SK-N-SH (cell line): ENCODE data around the gene KIF19. TPM values are rescaled to one million over a fixed set of nuclear protein-coding genes. Genes with fewer than 3 reads are reported as not detected.

Experiments used
- CTCF ChIA-PET: fragments of 300-600, 350-600 bp; formaldehyde crosslinking; extraction: SDS; loops from one replicate; lab custom pipeline; 2021; lab: Yijun Ruan, JAX
- POLR2A ChIA-PET: fragments of 350-600 bp; sonication (Branson Sonifier 250); formaldehyde crosslinking; extraction: SDS; loops from one replicate; lab custom pipeline; 2020; ENCODE audit warnings: antibody characterized with exemption, inconsistent platforms; lab: Yijun Ruan, JAX
- DNase-seq: peaks from one replicate; pipeline ENCODE4 v3.0.0; 2012
- H2AFZ ChIP-seq: fragments of 200-600 bp; sonication (generic); 2 replicates; pipeline ENCODE4 v1.8.1; 2016; ENCODE audit warnings: antibody characterized with exemption, mild to moderate bottlenecking, low read depth
- H3F3A ChIP-seq: fragments of 200-600 bp; sonication (generic); replicated peaks from 2 replicates; pipeline ENCODE3; 2016; ENCODE audit warnings: antibody characterized with exemption, mild to moderate bottlenecking; ENCODE audit not compliant: insufficient read depth
- H3K27ac ChIP-seq, 2 experiments: fragments of 200-500 bp in 1 of 2; fragments of 200-600 bp in 1 of 2; sonication (Bioruptor generic) in 1 of 2; sonication (generic), shearing (Covaris generic) in 1 of 2; 2 replicates each; pipeline versions ENCODE4 v1.5.1 to v1.6.1; 2014 to 2016; ENCODE audit warnings: low read depth in 2 of 2, inconsistent platforms in 1 of 2, low read length in 1 of 2, mild to moderate bottlenecking in 1 of 2, mixed read lengths in 1 of 2
- H3K27me3 ChIP-seq: fragments of 200-600 bp; sonication (generic), shearing (Covaris generic); 2 replicates; pipeline ENCODE4 v1.6.1; 2016; ENCODE audit warnings: mixed run types; ENCODE audit not compliant: insufficient read depth
- H3K36me3 ChIP-seq, 2 experiments: fragments of 200-500 bp in 1 of 2; fragments of 200-600 bp in 1 of 2; sonication (Bioruptor generic) in 1 of 2; sonication (generic) in 1 of 2; replicated peaks in 1 of 2; 2 replicates each; pipeline versions ENCODE3 to v1.5.1; 2014 to 2016; ENCODE audit warnings: low read length in 1 of 2, mild to moderate bottlenecking in 1 of 2; ENCODE audit not compliant: insufficient read depth in 2 of 2, control insufficient read depth in 1 of 2
- H3K4me1 ChIP-seq, 2 experiments: fragments of 200-500 bp in 1 of 2; fragments of 200-600 bp in 1 of 2; sonication (Bioruptor generic) in 1 of 2; sonication (generic), shearing (Covaris generic) in 1 of 2; 2 replicates each; pipeline versions ENCODE4 v1.5.1 to v1.6.1; 2014 to 2016; ENCODE audit warnings: low read depth in 1 of 2, low read length in 1 of 2, mixed run types in 1 of 2; ENCODE audit not compliant: insufficient read depth in 2 of 2, control insufficient read depth in 1 of 2
- H3K4me2 ChIP-seq: fragments of 200-600 bp; sonication (generic), shearing (Covaris generic); 2 replicates; pipeline ENCODE4 v1.6.1; 2017; ENCODE audit warnings: mixed run types
- H3K4me3 ChIP-seq, 2 experiments: fragments of 200-500 bp in 1 of 2; fragments of 200-600 bp in 1 of 2; sonication (Bioruptor generic) in 1 of 2; sonication (generic), shearing (Covaris generic) in 1 of 2; 2 replicates each; pipeline versions ENCODE4 v1.5.1 to v1.8.1; 2014 to 2016; ENCODE audit warnings: low read depth in 2 of 2, inconsistent platforms in 1 of 2, low read length in 1 of 2, mild to moderate bottlenecking in 1 of 2, mixed read lengths in 1 of 2, moderate library complexity in 1 of 2
- H3K79me2 ChIP-seq: fragments of 200-600 bp; sonication (generic); 2 replicates; pipeline ENCODE4 v1.8.1; 2017; ENCODE audit warnings: mild to moderate bottlenecking; ENCODE audit not compliant: insufficient read depth
- H3K9ac ChIP-seq: fragments of 200-600 bp; sonication (generic); 2 replicates; pipeline ENCODE4 v1.6.1; 2017; ENCODE audit warnings: mixed run types
- H3K9me2 ChIP-seq: fragments of 200-600 bp; sonication (generic); 2 replicates; pipeline ENCODE4 v1.6.1; 2017; ENCODE audit warnings: mixed run types
- H3K9me3 ChIP-seq: fragments of 200-600 bp; sonication (generic); 2 replicates; pipeline ENCODE4 v1.6.1; 2017; ENCODE audit warnings: mixed run types, mild to moderate bottlenecking, moderate library complexity
- H4K20me1 ChIP-seq: fragments of 200-600 bp; sonication (generic); 2 replicates; pipeline ENCODE4 v1.6.1; 2017; ENCODE audit warnings: mild to moderate bottlenecking, mixed run types; ENCODE audit not compliant: insufficient read depth
- CHD2 ChIP-seq: fragments of 150-350 bp; IDR thresholded peaks from 2 replicates; pipeline ENCODE4 v1.6.1; 2018; ENCODE audit warnings: low read length; ENCODE audit not compliant: partially characterized antibody
- ELF1 ChIP-seq: IDR thresholded peaks from 2 replicates; pipeline ENCODE4 v1.4.0; 2012
- EZH2phosphoT487 ChIP-seq: fragments of 200-600 bp; sonication (generic); IDR thresholded peaks from 2 replicates; pipeline ENCODE4 v1.6.1; 2017; ENCODE audit warnings: low read depth, mixed run types, mild to moderate bottlenecking, antibody characterized with exemption, moderate library complexity, borderline replicate concordance
- FOSL2 ChIP-seq: IDR thresholded peaks from 2 replicates; pipeline ENCODE4 v1.4.0; 2012; ENCODE audit warnings: low read depth, mild to moderate bottlenecking, moderate library complexity, borderline replicate concordance
- MEF2A ChIP-seq: IDR thresholded peaks from 2 replicates; pipeline ENCODE4 v1.4.0; 2012; ENCODE audit warnings: low read depth, borderline replicate concordance
- MXI1 ChIP-seq: IDR thresholded peaks from 2 replicates; pipeline ENCODE4 v1.6.1; 2012; ENCODE audit warnings: mild to moderate bottlenecking, low read depth, low read length, improper control_type of control experiment
- NFIC ChIP-seq: IDR thresholded peaks from 2 replicates; pipeline ENCODE4 v1.4.0; 2012; ENCODE audit warnings: borderline replicate concordance
- USF2 ChIP-seq: fragments of 150-350 bp; IDR thresholded peaks from 2 replicates; pipeline ENCODE4 v1.6.1; 2017; ENCODE audit warnings: antibody characterized with exemption, low read length, low read depth, borderline replicate concordance
- YY1 ChIP-seq: IDR thresholded peaks from 2 replicates; pipeline ENCODE4 v1.4.0; 2012; ENCODE audit warnings: low read depth, mild to moderate bottlenecking
- WGBS: methylation state at CpG from one replicate; pipeline ENCODE4 v1.1.6; 2017; ENCODE audit warnings: low lambda C conversion rate; 5-methylcytosine and 5-hydroxymethylcytosine counted together
- polyA plus RNA-seq, 3 experiments: library from polyadenylated mRNA; depleted of rRNA; stranded (reverse); fragments of >200 nt; gene quantifications; 2 replicates each; pipeline ENCODE4 v1.2.3, GENCODE V29; 2012
- TF ChIP-seq, protein P1 (sequence below): fragments of 200-600 bp; sonication (generic); IDR thresholded peaks from 2 replicates; pipeline ENCODE4 v1.6.1; 2017; ENCODE audit warnings: antibody characterized with exemption, mild to moderate bottlenecking, moderate library complexity
- TF ChIP-seq, protein P2 (sequence below): IDR thresholded peaks from 2 replicates; pipeline ENCODE4 v1.6.1; 2012; ENCODE audit warnings: mild to moderate bottlenecking, low read depth, low read length, moderate library complexity
- TF ChIP-seq, protein P3 (sequence below): IDR thresholded peaks from 2 replicates; pipeline ENCODE4; 2012
- TF ChIP-seq, protein P4 (sequence below): IDR thresholded peaks from 2 replicates; pipeline ENCODE4 v1.4.0; 2012; ENCODE audit warnings: low read depth, borderline replicate concordance

The KIF19 gene, protein sequence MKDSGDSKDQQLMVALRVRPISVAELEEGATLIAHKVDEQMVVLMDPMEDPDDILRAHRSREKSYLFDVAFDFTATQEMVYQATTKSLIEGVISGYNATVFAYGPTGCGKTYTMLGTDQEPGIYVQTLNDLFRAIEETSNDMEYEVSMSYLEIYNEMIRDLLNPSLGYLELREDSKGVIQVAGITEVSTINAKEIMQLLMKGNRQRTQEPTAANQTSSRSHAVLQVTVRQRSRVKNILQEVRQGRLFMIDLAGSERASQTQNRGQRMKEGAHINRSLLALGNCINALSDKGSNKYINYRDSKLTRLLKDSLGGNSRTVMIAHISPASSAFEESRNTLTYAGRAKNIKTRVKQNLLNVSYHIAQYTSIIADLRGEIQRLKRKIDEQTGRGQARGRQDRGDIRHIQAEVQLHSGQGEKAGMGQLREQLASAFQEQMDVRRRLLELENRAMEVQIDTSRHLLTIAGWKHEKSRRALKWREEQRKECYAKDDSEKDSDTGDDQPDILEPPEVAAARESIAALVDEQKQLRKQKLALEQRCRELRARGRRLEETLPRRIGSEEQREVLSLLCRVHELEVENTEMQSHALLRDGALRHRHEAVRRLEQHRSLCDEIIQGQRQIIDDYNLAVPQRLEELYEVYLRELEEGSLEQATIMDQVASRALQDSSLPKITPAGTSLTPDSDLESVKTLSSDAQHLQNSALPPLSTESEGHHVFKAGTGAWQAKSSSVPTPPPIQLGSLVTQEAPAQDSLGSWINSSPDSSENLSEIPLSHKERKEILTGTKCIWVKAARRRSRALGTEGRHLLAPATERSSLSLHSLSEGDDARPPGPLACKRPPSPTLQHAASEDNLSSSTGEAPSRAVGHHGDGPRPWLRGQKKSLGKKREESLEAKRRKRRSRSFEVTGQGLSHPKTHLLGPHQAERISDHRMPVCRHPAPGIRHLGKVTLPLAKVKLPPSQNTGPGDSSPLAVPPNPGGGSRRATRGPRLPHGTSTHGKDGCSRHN
- polyA plus RNA-seq (2012; rRNA removed) = not detected in 2 replicates
- polyA plus RNA-seq (2012; cell fraction: cytosol; rRNA removed) = not detected in 2 replicates
- polyA plus RNA-seq (2012; cell fraction: nucleus; rRNA removed) = not detected in 2 replicates

DNA sequence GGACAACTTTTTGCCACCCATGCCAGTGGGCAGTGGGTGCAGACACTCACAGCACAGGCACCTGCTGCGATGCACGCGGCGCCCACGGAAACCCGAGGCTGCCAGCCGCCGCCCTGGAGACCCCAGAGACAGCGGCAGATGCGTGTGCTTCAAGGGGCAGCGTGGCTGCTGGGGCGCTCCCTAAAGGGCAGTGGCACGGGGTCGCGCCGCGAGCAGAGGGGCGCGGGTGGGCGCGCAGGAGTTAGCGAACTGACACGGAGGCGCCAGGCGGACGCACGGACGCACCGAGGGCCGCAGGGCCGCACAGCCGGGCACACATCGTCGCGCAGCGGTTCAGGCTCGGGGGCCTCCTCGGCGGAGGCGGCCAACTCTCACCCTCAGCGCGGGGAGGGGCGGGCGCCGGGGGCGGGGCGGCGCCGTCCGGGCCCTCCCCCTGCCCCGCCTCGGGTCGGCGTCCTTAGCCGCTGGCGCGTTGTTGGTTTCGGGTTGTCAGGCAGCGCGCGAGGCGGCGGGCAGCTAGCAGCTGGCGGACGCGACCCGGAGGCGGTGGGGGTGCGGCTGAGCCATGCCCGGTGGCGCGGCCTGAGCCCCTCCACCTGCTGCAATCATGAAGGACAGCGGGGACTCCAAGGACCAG is at the start of gene KIF19:
KIF19 (plus strand) TSS at position 484 of the 637 bp plus-strand sequence; CDS start at position 608, 124 bp downstream.
- Histone ChIP-seq H4K20me1 (no peaks in the 10 kb centered on the region), H3K27ac (no peak within 1 kb of the TSS), H3K79me2 (no peaks in the 10 kb centered on the region), H3K36me3 (no peaks in the 10 kb centered on the region), H3F3A (no peaks in the 10 kb centered on the region), H3K4me3 (peak within 1 kb of the TSS in 1 of 2 experiments; percentile 12; a peak in 1 of 4 replicates), H3K9me2 (no peaks in the 10 kb centered on the region), H3K27me3 (no peaks in the 10 kb centered on the region), H3K4me2 (no peak within 1 kb of the TSS), H3K4me1 (peaks cover 0 to 3% of the 10 kb centered on the region in 2 experiments; a peak in 1 of 4 replicates), H3K9ac (no peak within 1 kb of the TSS), H2AFZ (no peak within 1 kb of the TSS), H3K9me3 (no peaks in the 10 kb centered on the region)
- POLR2A ChIA-PET = no interaction called here
- DNase-seq = peak; percentile 91
- WGBS = 10% methylated on average over 15 of the region's 73 CpGs
- CTCF ChIA-PET = interaction anchor here (0.7 kb wide), 1 partner anchor 274 kb away, joined by 3 read pairs; no protein-coding TSS in a partner anchor
- TF ChIP-seq YY1 (no peak), MXI1 (no peak), ELF1 (no peak), FOSL2 (no peak), USF2 (no peak), CHD2 (no peak), NFIC (no peak), MEF2A (no peak), EZH2phosphoT487 (no peak)
- TF ChIP-seq, protein P1, sequence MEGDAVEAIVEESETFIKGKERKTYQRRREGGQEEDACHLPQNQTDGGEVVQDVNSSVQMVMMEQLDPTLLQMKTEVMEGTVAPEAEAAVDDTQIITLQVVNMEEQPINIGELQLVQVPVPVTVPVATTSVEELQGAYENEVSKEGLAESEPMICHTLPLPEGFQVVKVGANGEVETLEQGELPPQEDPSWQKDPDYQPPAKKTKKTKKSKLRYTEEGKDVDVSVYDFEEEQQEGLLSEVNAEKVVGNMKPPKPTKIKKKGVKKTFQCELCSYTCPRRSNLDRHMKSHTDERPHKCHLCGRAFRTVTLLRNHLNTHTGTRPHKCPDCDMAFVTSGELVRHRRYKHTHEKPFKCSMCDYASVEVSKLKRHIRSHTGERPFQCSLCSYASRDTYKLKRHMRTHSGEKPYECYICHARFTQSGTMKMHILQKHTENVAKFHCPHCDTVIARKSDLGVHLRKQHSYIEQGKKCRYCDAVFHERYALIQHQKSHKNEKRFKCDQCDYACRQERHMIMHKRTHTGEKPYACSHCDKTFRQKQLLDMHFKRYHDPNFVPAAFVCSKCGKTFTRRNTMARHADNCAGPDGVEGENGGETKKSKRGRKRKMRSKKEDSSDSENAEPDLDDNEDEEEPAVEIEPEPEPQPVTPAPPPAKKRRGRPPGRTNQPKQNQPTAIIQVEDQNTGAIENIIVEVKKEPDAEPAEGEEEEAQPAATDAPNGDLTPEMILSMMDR = no peak
- TF ChIP-seq, protein P2, sequence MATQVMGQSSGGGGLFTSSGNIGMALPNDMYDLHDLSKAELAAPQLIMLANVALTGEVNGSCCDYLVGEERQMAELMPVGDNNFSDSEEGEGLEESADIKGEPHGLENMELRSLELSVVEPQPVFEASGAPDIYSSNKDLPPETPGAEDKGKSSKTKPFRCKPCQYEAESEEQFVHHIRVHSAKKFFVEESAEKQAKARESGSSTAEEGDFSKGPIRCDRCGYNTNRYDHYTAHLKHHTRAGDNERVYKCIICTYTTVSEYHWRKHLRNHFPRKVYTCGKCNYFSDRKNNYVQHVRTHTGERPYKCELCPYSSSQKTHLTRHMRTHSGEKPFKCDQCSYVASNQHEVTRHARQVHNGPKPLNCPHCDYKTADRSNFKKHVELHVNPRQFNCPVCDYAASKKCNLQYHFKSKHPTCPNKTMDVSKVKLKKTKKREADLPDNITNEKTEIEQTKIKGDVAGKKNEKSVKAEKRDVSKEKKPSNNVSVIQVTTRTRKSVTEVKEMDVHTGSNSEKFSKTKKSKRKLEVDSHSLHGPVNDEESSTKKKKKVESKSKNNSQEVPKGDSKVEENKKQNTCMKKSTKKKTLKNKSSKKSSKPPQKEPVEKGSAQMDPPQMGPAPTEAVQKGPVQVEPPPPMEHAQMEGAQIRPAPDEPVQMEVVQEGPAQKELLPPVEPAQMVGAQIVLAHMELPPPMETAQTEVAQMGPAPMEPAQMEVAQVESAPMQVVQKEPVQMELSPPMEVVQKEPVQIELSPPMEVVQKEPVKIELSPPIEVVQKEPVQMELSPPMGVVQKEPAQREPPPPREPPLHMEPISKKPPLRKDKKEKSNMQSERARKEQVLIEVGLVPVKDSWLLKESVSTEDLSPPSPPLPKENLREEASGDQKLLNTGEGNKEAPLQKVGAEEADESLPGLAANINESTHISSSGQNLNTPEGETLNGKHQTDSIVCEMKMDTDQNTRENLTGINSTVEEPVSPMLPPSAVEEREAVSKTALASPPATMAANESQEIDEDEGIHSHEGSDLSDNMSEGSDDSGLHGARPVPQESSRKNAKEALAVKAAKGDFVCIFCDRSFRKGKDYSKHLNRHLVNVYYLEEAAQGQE = no peak
- TF ChIP-seq, protein P3, sequence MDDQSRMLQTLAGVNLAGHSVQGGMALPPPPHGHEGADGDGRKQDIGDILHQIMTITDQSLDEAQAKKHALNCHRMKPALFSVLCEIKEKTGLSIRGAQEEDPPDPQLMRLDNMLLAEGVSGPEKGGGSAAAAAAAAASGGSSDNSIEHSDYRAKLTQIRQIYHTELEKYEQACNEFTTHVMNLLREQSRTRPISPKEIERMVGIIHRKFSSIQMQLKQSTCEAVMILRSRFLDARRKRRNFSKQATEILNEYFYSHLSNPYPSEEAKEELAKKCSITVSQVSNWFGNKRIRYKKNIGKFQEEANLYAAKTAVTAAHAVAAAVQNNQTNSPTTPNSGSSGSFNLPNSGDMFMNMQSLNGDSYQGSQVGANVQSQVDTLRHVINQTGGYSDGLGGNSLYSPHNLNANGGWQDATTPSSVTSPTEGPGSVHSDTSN = no peak
- TF ChIP-seq, protein P4, sequence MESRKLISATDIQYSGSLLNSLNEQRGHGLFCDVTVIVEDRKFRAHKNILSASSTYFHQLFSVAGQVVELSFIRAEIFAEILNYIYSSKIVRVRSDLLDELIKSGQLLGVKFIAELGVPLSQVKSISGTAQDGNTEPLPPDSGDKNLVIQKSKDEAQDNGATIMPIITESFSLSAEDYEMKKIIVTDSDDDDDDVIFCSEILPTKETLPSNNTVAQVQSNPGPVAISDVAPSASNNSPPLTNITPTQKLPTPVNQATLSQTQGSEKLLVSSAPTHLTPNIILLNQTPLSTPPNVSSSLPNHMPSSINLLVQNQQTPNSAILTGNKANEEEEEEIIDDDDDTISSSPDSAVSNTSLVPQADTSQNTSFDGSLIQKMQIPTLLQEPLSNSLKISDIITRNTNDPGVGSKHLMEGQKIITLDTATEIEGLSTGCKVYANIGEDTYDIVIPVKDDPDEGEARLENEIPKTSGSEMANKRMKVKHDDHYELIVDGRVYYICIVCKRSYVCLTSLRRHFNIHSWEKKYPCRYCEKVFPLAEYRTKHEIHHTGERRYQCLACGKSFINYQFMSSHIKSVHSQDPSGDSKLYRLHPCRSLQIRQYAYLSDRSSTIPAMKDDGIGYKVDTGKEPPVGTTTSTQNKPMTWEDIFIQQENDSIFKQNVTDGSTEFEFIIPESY = no peak
